Measurements from ENCODE around the gene CDKAL1.

GRCh38 chr6:20893412-20893811 is 359.2 kb downstream of the CDKAL1 start:
- no peak for TF ChIP-seq CTCF (IDR thresholded peaks at IDR 0.05; ENCODE audit: insufficient read depth, low read length)
- no peak for TF ChIP-seq GABPA (IDR thresholded peaks at IDR 0.05; ENCODE audit: low read depth)
